Spleen (tissue), 7 donors: ENCODE data around the gene FHIT.

ENCODE experiments used
- POLR2AphosphoS5 ChIP-seq, 3 donors: sonication (generic); formaldehyde crosslinking; IDR thresholded peaks; one replicate each; pipeline ENCODE4 v1.5.1; 2017; ENCODE audit warnings: antibody characterized with exemption in 3 of 3
- TF ChIP-seq, protein P1 (sequence below), 11 experiments: fragments of 200-600 bp in 7 of 11; fragments of 450-650 bp in 4 of 11; sonication (generic) in 4 of 11; IDR thresholded peaks in 8 of 11; conservative IDR thresholded peaks in 3 of 11; 1 replicate in 7 of 11; 2 replicates in 4 of 11; pipeline versions ENCODE4 v1.4.0 to v1.8.0; 2016 to 2021; ENCODE audit warnings: antibody characterized with exemption in 11 of 11, inconsistent platforms in 4 of 11, mild to moderate bottlenecking in 1 of 11
- donor health status: DM: no; HTN: no; CAD: no; lungs with moderate emphysema.
- donor health status: DM: no; HTN: no; CAD: no.
- donor health status: DM: no; HTN: no; CAD: no.

DNA sequence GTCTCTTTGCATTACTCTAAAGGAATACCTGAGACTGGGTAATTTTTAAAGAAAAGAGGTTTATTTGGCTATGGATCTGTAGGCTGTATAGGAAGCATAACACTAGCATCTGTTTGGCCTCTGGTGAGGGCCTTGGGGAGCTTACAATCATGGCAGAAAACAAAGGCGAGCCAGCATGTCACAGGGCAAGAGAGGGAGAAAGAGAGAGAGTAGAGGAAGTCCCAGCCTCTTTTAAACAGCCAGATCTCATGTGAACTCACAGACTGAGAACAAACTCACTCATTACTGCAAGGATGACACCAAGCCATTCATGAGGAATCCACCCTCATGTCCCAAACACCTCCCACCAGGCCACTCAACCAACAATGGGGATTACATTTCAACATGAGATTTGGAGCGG lies 974.6 kb downstream of the FHIT start:
- TF ChIP-seq, protein P1, sequence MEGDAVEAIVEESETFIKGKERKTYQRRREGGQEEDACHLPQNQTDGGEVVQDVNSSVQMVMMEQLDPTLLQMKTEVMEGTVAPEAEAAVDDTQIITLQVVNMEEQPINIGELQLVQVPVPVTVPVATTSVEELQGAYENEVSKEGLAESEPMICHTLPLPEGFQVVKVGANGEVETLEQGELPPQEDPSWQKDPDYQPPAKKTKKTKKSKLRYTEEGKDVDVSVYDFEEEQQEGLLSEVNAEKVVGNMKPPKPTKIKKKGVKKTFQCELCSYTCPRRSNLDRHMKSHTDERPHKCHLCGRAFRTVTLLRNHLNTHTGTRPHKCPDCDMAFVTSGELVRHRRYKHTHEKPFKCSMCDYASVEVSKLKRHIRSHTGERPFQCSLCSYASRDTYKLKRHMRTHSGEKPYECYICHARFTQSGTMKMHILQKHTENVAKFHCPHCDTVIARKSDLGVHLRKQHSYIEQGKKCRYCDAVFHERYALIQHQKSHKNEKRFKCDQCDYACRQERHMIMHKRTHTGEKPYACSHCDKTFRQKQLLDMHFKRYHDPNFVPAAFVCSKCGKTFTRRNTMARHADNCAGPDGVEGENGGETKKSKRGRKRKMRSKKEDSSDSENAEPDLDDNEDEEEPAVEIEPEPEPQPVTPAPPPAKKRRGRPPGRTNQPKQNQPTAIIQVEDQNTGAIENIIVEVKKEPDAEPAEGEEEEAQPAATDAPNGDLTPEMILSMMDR (IDR thresholded peaks at IDR 0.05 in 8 of 11, conservative IDR thresholded peaks at IDR 0.05 in 3 of 11): no peak
- TF ChIP-seq POLR2AphosphoS5 (IDR thresholded peaks at IDR 0.05): no peak
